GM12872 (cell line): Measurements from ENCODE around the gene NCR3LG1.

Experiments
- TF ChIP-seq, protein P1 (sequence below): IDR thresholded peaks from 3 replicates; pipeline ENCODE4 v1.5.1; 2011; ENCODE audit warnings: low read depth, mild to moderate bottlenecking, low read length, moderate library complexity; ENCODE audit not compliant: insufficient read depth

Gene NCR3LG1

DNA sequence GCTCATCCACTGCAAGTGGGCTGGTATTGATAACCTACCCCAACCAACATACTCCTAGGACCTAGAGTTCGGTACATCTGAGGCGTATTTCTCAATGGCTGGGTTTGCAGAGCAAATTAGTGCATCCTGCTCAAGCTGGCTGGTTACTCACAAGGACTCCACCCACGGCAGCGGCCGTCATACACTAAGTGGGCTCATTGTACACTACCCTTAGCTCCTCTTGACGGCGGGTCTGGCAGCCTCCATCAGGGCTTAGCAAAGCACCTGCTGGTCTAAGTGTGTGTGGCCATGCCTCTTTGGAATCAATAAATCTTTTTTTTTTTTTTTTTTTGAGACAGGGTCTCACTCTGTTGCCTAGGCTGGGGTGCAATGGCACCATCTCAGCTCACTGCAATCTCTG lies 57.0 kb downstream of the NCR3LG1 start:
- TF ChIP-seq, protein P1, sequence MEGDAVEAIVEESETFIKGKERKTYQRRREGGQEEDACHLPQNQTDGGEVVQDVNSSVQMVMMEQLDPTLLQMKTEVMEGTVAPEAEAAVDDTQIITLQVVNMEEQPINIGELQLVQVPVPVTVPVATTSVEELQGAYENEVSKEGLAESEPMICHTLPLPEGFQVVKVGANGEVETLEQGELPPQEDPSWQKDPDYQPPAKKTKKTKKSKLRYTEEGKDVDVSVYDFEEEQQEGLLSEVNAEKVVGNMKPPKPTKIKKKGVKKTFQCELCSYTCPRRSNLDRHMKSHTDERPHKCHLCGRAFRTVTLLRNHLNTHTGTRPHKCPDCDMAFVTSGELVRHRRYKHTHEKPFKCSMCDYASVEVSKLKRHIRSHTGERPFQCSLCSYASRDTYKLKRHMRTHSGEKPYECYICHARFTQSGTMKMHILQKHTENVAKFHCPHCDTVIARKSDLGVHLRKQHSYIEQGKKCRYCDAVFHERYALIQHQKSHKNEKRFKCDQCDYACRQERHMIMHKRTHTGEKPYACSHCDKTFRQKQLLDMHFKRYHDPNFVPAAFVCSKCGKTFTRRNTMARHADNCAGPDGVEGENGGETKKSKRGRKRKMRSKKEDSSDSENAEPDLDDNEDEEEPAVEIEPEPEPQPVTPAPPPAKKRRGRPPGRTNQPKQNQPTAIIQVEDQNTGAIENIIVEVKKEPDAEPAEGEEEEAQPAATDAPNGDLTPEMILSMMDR = no peak

DNA sequence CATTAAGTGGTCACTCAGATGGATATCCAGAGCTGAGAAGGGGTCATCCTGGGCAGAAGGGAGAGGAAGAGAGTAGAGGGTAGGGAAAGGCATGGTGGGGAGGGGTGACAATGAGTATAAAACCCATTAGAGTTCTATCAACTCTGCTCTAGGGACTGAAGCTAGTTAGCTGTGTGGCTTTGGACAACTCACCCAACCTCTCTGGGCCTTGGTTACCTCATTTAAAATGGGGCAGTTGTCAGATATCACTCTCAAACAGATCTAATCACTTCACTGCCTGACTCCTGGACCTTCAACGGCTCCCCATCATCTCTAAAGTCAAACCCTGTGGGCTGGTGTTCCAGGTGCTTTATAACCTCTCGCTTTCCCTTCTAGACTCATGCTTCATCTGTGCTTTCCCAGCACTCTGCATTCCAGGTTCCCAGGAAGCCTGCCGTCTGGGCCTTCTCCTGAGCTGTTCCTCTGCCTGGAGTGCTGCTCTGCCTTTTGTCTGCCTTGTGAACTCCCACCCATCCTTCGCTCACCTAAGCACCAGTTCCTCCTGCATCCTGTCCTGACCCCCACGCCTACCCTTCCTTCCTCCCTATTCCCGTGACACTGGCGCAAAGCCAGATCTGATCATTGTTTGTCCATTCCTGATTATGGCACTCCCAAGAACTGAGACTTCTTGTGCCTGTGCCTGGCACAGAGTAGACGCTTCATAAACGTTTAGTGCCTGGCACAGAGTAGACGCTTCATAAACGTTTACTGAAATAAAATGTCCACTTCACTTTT lies 59.2 kb downstream of the NCR3LG1 start:
- TF ChIP-seq, protein P1 = no peak

DNA sequence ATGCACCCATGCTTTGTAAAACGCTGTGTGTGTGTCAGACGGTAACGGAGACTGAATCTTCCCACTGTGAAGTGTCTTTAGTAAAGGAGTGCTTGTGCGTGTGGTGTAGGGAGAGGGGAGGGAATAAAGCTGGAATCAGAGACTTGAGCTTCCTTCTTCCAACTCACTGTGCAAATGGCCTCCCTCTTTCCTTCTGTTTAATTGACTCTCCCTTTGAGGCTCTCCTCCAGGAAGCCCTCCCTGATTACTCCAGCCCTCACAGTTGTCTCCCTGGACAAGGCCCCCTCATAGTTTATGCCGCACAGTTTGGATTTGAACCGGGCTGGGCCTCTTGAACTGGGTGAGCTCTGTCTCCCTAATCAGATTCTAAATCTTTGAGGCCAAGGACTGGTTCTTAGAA lies 59.8 kb downstream of the NCR3LG1 start:
- TF ChIP-seq, protein P1 = no peak

DNA sequence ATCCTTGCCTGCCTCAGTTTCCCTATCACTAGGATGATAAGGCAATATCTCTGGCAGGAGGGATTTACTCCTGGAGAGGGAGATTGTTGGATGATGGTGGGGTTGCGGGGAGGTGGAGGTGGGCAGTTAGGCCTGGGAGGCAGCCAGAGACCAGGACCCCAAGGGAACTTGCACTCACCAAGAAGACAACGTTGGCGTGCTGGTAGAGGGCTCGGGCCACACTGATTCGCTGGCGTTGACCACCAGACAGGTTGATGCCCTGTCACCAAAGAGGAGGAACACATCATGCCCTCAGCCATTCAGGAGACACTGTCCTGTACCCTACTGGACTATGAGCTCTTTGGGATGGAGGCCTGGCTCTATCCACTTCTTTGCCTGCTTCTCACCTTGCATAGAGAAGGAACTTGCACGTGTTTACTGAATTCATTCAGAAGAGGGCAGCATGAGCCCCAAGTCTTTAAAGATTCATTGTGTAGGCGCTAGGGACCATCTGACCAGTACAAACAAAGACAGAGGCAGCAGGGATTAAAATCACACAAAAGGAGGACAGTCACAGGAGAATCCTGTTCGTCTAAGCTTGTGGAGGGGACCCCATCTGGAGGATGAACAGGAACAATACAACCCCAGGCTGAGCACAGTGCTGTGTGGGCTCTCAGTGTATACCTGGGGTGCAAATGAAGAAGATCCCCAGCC lies 61.0 kb downstream of the NCR3LG1 start:
- TF ChIP-seq, protein P1 = no peak

DNA sequence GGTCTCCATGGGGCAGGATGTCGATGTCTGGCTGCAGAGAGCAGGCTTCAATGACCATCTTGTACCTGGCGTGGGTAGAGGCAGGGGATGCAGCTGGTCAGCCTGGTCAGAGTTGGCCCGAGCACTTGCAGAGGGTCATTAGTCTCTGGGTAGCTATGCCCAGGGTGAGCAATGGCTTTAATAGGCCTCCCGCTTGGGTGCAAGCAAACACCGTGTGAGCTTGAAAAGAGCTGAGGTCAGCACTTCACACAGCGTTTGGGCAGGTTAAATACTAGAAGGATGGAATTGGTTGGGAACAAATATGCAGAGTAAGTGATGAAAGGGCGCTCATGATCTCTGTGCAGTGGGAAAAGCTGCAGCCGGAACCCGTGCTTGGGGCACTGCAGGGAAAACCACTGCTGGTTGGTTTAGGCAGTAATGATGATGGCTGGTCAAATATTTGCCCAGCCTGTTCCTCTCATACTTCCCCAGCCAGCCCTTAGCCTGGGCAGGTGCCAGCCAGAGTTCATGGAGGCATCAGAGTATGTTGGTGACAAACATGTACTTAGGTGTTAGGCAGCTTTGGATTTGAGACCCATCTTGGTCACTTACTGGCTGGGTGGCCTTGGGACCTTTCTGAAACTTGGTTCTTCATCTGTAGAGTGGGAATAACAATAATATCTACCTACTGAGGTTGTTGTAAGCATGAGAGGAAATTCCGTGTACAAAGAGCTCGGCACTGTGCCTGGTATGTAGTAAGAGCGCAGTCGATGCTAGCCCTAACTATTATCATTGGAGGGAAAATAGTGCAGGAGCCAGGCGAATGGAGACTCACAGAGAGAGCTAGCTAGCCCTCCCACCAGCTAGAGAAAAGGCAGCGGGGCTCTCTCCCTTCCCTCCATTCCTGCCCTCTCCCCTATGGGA lies 62.1 kb downstream of the NCR3LG1 start:
- TF ChIP-seq, protein P1 = no peak

GRCh38 chr11:17414317-17414737 lies 62.7 kb downstream of the NCR3LG1 start:
- TF ChIP-seq, protein P1 = no peak

DNA sequence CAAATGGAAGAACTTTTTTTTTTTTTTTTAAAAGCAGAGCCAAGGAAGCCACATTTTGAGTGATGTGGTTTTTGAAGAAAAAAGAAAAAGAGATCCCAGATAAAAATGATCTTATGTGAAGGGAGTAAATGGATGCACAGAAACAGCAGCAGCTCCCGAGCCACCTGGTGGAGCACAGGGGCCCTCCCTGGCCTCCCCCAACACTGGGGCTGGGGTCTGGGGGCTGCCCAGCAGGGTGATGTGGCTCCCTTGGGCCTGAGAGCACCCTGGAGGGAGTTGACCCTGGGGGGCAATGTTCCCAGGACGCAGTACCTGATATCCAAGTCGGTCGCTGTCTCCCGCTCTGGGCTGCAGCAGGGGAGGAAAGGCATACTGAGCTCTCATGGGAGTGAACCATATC lies 63.4 kb downstream of the NCR3LG1 start:
- TF ChIP-seq, protein P1 = no peak
